Cardiac muscle cell (in vitro differentiated cells and primary cell): ENCODE measurements around the gene KRT83. TPM values are rescaled to one million over a fixed set of nuclear protein-coding genes. Genes with fewer than 3 reads are reported as not detected.
"Not testable (repeated sequence)": the region's sequence is repeated elsewhere in the genome, so short reads cannot be mapped to it uniquely, and the experiment has no call there.

ENCODE experiments used
- DNase-seq, 2 donors: peaks; one replicate each; pipeline versions ENCODE4 v3.0.0 to v3.0.0-alpha.2; 2010 to 2017; ENCODE audit warnings: low read depth in 1 of 2, low spot score in 1 of 2
- H3K27ac ChIP-seq: fragments of 200-600 bp; sonication (generic); 2 replicates; pipeline ENCODE4 v1.5.1; 2016
- H3K27me3 ChIP-seq: fragments of 200-600 bp; sonication (generic); 2 replicates; pipeline ENCODE4 v1.6.0; 2016; ENCODE audit warnings: control low read depth
- H3K36me3 ChIP-seq: fragments of 200-600 bp; sonication (generic); 2 replicates; pipeline ENCODE4 v1.5.1; 2016; ENCODE audit warnings: control low read depth
- H3K4me1 ChIP-seq: fragments of 200-600 bp; sonication (generic); 2 replicates; pipeline ENCODE4 v1.8.1; 2017; ENCODE audit warnings: low read depth, mild to moderate bottlenecking, mixed run types
- H3K4me3 ChIP-seq: fragments of 200-600 bp; sonication (generic); 2 replicates; pipeline ENCODE4 v1.5.1; 2016; ENCODE audit warnings: mild to moderate bottlenecking
- H3K9me3 ChIP-seq: fragments of 200-600 bp; sonication (generic); 2 replicates; pipeline ENCODE4 v1.5.1; 2017; ENCODE audit warnings: low read depth, mild to moderate bottlenecking, control low read depth
- polyA plus RNA-seq: library from polyadenylated mRNA; unstranded; fragments of >200 nt; fragmentation: Nextera tagmentation; extraction: Ambion mirVana; gene quantifications from 2 replicates; pipeline ENCODE4 v1.2.1, GENCODE V29; 2016
- total RNA-seq: library from RNA; depleted of rRNA; stranded (reverse); fragments of >200 nt; gene quantifications from 2 replicates; pipeline ENCODE4 v1.2.3, GENCODE V29; 2016
- TF ChIP-seq, protein P1 (sequence below): IDR thresholded peaks from 2 replicates; pipeline ENCODE4 v1.5.1; 2012; ENCODE audit warnings: low read depth, mild to moderate bottlenecking, low read length

KRT83 gene
- total and polyA plus RNA-seq, 2 experiments from 2014 or later: not detected

DNA sequence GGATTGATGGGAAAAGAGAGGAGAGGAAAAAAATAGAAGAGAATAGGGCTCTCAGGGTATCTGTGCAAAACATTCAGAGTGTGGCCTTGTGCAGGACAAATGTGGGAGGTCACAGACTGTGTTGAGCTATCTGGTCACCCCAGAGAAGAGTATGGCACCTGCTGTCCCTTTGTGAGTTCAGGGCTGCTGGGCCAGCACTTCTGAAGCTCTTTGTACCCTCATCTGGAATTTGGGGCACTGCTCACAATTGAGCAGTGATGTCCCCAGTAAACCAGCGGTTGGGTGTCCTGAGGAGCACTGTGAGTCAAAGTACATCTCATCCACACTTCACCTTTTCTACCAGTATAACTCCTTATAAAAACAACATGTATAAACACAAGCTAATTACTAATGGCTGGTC, 27.3 kb downstream of the KRT83 start:
- DNase-seq: no peak
- Histone ChIP-seq H3K4me3 (no peak overlapping the region), H3K27me3 (peaks cover 45% of the 10 kb centered on the region), H3K4me1 (no peaks in the 10 kb centered on the region), H3K36me3 (no peaks in the 10 kb centered on the region), H3K27ac (no peak overlapping the region), H3K9me3 (no peaks in the 10 kb centered on the region)
- TF ChIP-seq, protein P1, sequence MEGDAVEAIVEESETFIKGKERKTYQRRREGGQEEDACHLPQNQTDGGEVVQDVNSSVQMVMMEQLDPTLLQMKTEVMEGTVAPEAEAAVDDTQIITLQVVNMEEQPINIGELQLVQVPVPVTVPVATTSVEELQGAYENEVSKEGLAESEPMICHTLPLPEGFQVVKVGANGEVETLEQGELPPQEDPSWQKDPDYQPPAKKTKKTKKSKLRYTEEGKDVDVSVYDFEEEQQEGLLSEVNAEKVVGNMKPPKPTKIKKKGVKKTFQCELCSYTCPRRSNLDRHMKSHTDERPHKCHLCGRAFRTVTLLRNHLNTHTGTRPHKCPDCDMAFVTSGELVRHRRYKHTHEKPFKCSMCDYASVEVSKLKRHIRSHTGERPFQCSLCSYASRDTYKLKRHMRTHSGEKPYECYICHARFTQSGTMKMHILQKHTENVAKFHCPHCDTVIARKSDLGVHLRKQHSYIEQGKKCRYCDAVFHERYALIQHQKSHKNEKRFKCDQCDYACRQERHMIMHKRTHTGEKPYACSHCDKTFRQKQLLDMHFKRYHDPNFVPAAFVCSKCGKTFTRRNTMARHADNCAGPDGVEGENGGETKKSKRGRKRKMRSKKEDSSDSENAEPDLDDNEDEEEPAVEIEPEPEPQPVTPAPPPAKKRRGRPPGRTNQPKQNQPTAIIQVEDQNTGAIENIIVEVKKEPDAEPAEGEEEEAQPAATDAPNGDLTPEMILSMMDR: no peak

DNA sequence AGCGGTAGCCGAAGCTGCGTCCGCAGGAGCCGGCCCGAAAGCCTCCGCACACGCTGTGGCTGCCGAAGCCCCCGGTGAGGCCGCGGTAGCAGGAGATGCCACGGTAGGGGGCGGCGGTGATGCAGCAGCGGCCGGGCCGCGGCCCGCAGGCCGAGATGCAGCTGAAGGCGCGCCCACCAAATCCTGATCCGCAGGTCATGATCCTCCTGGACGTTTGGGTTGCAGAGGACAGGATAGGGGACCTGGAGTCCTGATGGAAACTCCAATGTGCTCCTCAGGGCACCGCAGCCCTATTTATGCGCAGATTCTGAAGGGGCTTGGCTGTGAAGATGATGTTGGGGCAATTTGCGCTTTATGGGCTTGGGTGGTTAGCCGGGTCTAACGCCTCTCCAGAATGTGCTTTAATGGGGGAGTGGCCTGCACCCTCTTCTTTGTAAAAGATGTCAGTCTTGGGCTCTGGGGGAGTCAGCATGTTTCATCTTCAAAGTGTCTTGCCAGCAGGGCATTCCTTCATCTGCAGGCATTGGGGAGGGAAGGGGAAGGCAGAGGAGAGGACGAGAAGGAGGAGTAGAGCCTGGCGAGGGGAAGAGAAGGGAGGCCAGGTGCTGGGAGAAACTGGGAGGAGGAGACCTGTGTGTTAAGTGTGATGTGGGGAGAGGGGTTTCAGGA, 29.8 kb downstream of the KRT83 start, which contains the start of gene KRT81:
TSS of gene KRT81 (minus strand) at position 268 of the 669 bp plus-strand sequence. CDS start at position 199, 69 bp downstream.
- H3K27ac ChIP-seq: no peak within 1 kb of the TSS
- H3K4me3 ChIP-seq: no peak within 1 kb of the TSS
- no peaks in the 10 kb centered on the region for H3K9me3 ChIP-seq
- TF ChIP-seq, protein P1: no peak
- H3K27me3 ChIP-seq: peaks cover 22% of the 10 kb centered on the region
- no peak for DNase-seq
- H3K4me1 ChIP-seq: no peaks in the 10 kb centered on the region
- H3K36me3 ChIP-seq: no peaks in the 10 kb centered on the region

DNA sequence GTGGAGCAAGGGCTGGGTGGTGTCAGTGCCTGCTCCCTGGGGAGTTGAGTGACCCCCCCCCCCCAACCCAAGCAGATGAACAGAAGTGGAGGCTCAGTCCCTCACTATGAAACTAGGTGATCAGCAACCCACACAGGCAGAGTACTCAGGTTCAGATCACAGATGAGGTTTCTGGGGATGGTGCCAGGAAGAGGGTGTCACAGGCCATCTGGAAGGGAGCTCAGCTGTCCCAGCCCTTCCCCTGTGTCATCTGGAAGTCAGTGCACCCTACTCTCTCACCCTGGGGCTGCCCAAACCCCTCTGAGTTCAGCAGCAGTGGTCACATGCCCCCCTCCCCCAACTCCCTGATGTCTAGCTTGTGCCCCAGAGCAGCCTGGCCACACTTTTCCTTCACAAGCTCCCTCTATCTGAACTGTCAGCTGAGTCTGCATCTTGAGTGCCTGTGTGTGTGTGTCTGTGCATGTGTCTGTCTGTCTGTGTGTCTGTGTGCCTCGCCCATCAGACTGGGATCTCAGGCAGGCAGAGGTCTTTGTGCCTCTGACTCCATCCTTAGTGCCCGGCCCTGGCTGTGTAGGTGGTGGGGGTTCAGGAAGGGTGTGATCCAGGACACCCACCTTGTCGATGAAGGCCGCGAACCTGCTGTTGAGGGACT, 30.6 kb downstream of the KRT83 start:
- H3K27ac ChIP-seq, H3K9me3 ChIP-seq, DNase-seq, H3K4me3 ChIP-seq, H3K36me3 ChIP-seq, H3K4me1 ChIP-seq: not testable (repeated sequence)
- peaks cover 17% of the 10 kb centered on the region for H3K27me3 ChIP-seq

DNA sequence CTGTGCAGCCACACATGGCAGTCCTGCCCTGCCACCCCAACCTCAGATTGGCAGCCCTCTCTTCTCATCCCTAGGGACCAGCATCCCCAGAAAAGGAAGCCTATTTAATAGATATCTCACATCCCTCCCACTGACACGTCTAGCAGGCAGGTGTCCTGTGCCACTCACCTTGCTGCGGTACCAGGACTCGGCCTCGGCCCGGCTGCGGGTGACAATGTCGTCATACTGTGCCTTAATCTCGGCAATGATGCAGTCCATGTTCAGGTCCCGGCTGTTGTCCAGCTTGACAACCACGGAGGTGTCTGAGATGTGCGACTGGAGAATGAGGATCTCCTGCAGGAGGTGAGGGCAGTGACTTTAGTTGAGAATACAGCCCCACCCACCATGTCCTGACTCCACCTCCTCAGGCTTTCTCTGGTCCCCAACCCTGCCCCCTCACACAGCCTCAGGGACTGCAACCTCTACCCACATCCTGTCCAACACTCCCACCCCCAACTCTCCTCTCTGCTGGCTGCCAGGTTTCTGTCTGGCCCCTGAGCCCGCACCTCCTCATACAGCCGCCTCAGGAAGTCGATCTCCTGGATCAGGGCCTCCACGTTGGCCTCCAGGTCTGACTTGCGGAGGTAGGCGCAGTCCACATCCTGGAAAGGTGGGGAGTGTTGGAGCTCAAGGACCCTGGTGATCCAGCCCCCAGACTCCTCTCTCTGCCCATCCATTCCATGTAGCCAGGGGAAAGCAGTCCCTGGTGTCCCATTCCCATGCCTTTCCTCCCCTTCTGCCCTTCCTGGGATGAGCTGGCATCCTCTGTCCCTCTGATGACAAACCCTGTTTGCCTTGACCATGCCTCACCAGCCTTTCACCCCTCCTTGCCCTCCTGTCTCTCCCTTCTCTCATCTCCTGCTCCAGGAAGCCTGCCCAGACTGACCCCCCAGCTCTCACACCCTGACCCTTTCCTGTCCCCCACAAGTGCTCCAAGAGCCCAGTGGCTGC, 33.1 kb downstream of the KRT83 start:
- H3K27me3 ChIP-seq, H3K4me3 ChIP-seq, H3K4me1 ChIP-seq, H3K36me3 ChIP-seq, H3K27ac ChIP-seq, H3K9me3 ChIP-seq: not testable (repeated sequence)
- DNase-seq: peak in 1 of 2 donors; percentile 33

DNA sequence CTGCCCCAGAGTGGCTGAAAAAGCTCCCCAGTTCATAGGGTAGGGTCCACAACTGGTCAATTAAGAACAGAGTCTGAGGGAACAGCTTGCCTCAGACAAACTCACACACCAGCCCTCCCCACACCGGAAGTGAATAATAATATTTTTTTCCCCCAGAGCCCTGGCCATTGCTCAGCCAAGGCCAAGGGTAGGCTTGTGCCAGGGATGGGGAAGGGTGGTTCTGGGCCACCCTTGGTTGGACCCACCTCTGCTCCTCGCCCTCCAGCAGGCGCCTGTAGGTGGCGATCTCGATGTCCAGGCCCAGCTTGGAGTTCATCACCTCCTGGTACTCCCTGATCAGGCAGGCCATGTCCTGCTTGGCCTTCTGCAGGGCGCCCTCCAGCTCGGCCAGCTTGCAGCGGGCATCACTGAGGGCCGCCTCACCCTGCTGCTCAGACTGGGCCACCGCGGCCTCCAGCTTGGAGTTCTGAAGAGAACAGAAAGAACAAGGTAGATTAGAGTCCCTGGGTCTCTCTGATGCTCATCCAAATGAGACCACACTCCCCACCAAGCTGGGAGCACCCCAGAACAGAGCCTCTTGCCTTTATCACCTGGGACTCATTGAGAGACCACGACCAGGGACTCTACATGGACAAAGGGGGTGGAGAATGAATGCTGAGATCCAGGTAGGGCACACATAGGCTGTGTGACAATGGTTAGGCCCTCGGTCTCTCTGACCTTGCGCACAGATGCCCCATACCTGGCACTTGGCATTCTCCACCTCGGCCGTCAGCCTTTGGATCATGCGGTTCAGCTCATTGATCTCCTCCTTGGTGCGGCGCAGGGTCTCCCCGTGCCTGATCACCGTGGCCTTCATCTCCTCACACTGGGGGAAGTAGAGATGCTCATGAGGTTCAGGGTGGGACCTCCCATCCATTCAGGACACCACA, 34.1 kb downstream of the KRT83 start:
- H3K4me3 ChIP-seq, H3K27me3 ChIP-seq, H3K9me3 ChIP-seq, DNase-seq, H3K27ac ChIP-seq, H3K4me1 ChIP-seq, H3K36me3 ChIP-seq: not testable (repeated sequence)
- TF ChIP-seq, protein P1: peak; percentile 12
